GM12878 (cell line): ENCODE results near the gene CDK5R1. TPM values are rescaled to one million over a fixed set of nuclear protein-coding genes. Genes with fewer than 3 reads are reported as not detected.

ENCODE experiments used
- BCLAF1 ChIP-seq: fragments of 450-650 bp; IDR thresholded peaks from 2 replicates; pipeline ENCODE4 v1.6.1; 2017; ENCODE audit warnings: antibody characterized with exemption, mild to moderate bottlenecking, moderate library complexity
- HCFC1 ChIP-seq: fragments of 150-350 bp; IDR thresholded peaks from 2 replicates; pipeline ENCODE4 v1.6.1; 2014; ENCODE audit warnings: low read length
- HDAC6 ChIP-seq: fragments of 200-600 bp; sonication (generic); IDR thresholded peaks from one replicate; pipeline ENCODE4 v1.8.0; 2017; ENCODE audit warnings: antibody characterized with exemption; ENCODE audit not compliant: unreplicated experiment
- HSF1 ChIP-seq: fragments of 150-350 bp; IDR thresholded peaks from 2 replicates; pipeline ENCODE4 v1.6.1; 2014; ENCODE audit warnings: mild to moderate bottlenecking, low read depth, low read length
- KLF5 ChIP-seq: fragments of 450-650 bp; IDR thresholded peaks from 2 replicates; pipeline ENCODE4 v1.6.1; 2014; ENCODE audit warnings: mild to moderate bottlenecking; ENCODE audit not compliant: partially characterized antibody
- MXI1 ChIP-seq: fragments of 150-350 bp; IDR thresholded peaks from 2 replicates; pipeline ENCODE4 v1.6.1; 2011; ENCODE audit warnings: low read depth, mild to moderate bottlenecking, inconsistent platforms, low read length, improper control_type of control experiment
- PKNOX1 ChIP-seq: fragments of 450-650 bp; IDR thresholded peaks from 2 replicates; pipeline ENCODE4 v1.6.1; 2016; ENCODE audit warnings: mild to moderate bottlenecking
- REST ChIP-seq: IDR thresholded peaks from 2 replicates; pipeline ENCODE4 v1.6.1; 2012; ENCODE audit warnings: mild to moderate bottlenecking, low read depth, low read length
- STAT3 ChIP-seq: IDR thresholded peaks from 2 replicates; pipeline ENCODE4 v1.6.1; 2011; ENCODE audit warnings: low read depth, low read length, improper control_type of control experiment
- SUPT20H ChIP-seq: IDR thresholded peaks from 2 replicates; pipeline ENCODE4 v1.6.1; 2011; ENCODE audit warnings: low read depth, mild to moderate bottlenecking, low read length, moderate library complexity, borderline replicate concordance; ENCODE audit not compliant: control insufficient read depth
- TBL1XR1 ChIP-seq: IDR thresholded peaks from 2 replicates; pipeline ENCODE4 v1.6.1; 2012; ENCODE audit warnings: low read depth, low read length, improper control_type of control experiment
- ZBTB33 ChIP-seq: fragments of 450-650 bp; IDR thresholded peaks from 2 replicates; pipeline ENCODE4 v1.6.1; 2017; ENCODE audit warnings: mild to moderate bottlenecking
- ZNF687 ChIP-seq: fragments of 450-650 bp; IDR thresholded peaks from 2 replicates; pipeline ENCODE4 v1.6.1; 2017; ENCODE audit warnings: mild to moderate bottlenecking, moderate library complexity
- polyA plus RNA-seq, 11 experiments: library from polyadenylated mRNA; depleted of rRNA in 4 of 11; unstranded in 6 of 11; stranded (reverse) in 5 of 11; fragments of >200 nt; fragmentation: Nextera tagmentation in 4 of 11; fragmentation: Illumina TruSeq in 1 of 11; extraction: Ambion mirVana in 4 of 11; extraction: Trizol in 1 of 11; gene quantifications; 1 replicate in 1 of 11; 2 replicates in 10 of 11; pipeline versions ENCODE4 v1.2.1 to v1.2.3, GENCODE V29; 2011 to 2016; ENCODE audit warnings: inconsistent platforms in 2 of 11, missing spikeins in 2 of 11, low read depth in 1 of 11
- total RNA-seq, 4 experiments: library from RNA; depleted of rRNA in 3 of 4; stranded (reverse); fragments of >200 nt in 3 of 4; fragmentation: Illumina TruSeq in 1 of 4; extraction: Trizol in 1 of 4; gene quantifications; 2 replicates each; pipeline versions ENCODE4 v1.2.1 to v1.2.3, GENCODE V29; 2013 to 2021

Gene CDK5R1
- total and polyA plus RNA-seq, 10 of the 15 experiments (the other 5 are each of a cell fraction or from before 2014, with no cell fraction given) = 1.1 to 28.3 (median 12.2) TPM

GRCh38 chr17:32516940-32517701 lies 30.3 kb downstream of the CDK5R1 start (continued):
- peak; percentile 86 for TF ChIP-seq ZNF687
- TF ChIP-seq HDAC6 = no peak
- peak; percentile 61 for TF ChIP-seq MXI1
- TF ChIP-seq HCFC1 = no peak
- TF ChIP-seq TBL1XR1 = no peak
- no peak for TF ChIP-seq STAT3
- TF ChIP-seq ZBTB33 = no peak
- TF ChIP-seq SUPT20H = no peak
- no peak for TF ChIP-seq BCLAF1
- peak; percentile 27; the same call in 1 of the 2 replicates for TF ChIP-seq PKNOX1
- TF ChIP-seq KLF5 = no peak
- TF ChIP-seq REST = no peak
- no peak for TF ChIP-seq HSF1
